ENCODE data around the gene IRF5.

IRF5 gene

GRCh38 chr7:128919241-128919640 lies 18.5 kb upstream of the IRF5 start:
- no peak for TF ChIP-seq CTCF (IDR thresholded peaks at IDR 0.05)
- TF ChIP-seq ZFX (IDR thresholded peaks at IDR 0.05; ENCODE audit: borderline replicate concordance): no peak
- no peak overlapping the region for H3K27ac ChIP-seq

- no peak overlapping the region for H3K27ac ChIP-seq
- no peak for TF ChIP-seq CTCF (IDR thresholded peaks at IDR 0.05)
- TF ChIP-seq ZFX (IDR thresholded peaks at IDR 0.05; ENCODE audit: borderline replicate concordance): no peak
Observed at GRCh38 chr7:128919881-128920799, 17.6 kb upstream of the IRF5 start.

- H3K27ac ChIP-seq: no peak overlapping the region
- TF ChIP-seq ZFX (IDR thresholded peaks at IDR 0.05; ENCODE audit: borderline replicate concordance): no peak
- TF ChIP-seq CTCF (IDR thresholded peaks at IDR 0.05): no peak
Observed at GRCh38 chr7:128920913-128921582, 16.7 kb upstream of the IRF5 start.

GRCh38 chr7:128921866-128922440 lies 15.8 kb upstream of the IRF5 start:
- H3K27ac ChIP-seq: no peak overlapping the region
- TF ChIP-seq CTCF (IDR thresholded peaks at IDR 0.05): no peak
- no peak for TF ChIP-seq ZFX (IDR thresholded peaks at IDR 0.05; ENCODE audit: borderline replicate concordance)

GRCh38 chr7:128922496-128923410 lies 15.0 kb upstream of the IRF5 start:
- no peak overlapping the region for H3K27ac ChIP-seq
- TF ChIP-seq CTCF (IDR thresholded peaks at IDR 0.05) (no peak), ZFX (IDR thresholded peaks at IDR 0.05; ENCODE audit: borderline replicate concordance) (no peak)

- H3K27ac ChIP-seq: no peak overlapping the region
Observed at GRCh38 chr7:128923411-128923800, 14.3 kb upstream of the IRF5 start.

More at GRCh38 chr7:128923411-128923800, 14.3 kb upstream of the IRF5 start:
- TF ChIP-seq CTCF (IDR thresholded peaks at IDR 0.05): no peak
- TF ChIP-seq ZFX (IDR thresholded peaks at IDR 0.05; ENCODE audit: borderline replicate concordance): no peak

Data from 22Rv1 (cell line).